Measurements from ENCODE around the gene ARHGAP6. TPM values are rescaled to one million over a fixed set of nuclear protein-coding genes. Genes with fewer than 3 reads are reported as not detected.

The ARHGAP6 gene
- total and polyA plus RNA-seq, 4 donors: 6.0 to 18.2 (median 12.3) TPM

DNA sequence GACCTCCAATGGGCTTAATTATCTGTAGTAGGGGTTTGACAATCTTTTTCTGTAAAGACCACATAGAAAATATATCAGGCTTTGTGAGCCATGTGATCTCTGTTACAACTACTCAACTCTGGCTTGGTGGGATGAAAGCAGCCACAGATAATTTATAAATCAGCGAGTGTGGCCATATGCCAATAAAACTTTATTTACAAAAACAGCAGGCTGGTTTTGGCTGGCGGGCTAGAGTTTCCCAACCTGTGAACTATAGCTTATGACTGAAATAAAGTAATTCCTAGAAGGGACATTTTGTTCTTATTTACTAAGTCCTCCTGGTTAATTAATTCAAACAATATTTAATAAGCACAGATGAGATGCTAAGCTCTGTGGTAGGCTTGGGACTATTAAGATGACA lies 408.4 kb downstream of the ARHGAP6 start:
- 76 to 85% methylated on average over 2 of the region's 2 CpGs for WGBS, 2 donors

DNA sequence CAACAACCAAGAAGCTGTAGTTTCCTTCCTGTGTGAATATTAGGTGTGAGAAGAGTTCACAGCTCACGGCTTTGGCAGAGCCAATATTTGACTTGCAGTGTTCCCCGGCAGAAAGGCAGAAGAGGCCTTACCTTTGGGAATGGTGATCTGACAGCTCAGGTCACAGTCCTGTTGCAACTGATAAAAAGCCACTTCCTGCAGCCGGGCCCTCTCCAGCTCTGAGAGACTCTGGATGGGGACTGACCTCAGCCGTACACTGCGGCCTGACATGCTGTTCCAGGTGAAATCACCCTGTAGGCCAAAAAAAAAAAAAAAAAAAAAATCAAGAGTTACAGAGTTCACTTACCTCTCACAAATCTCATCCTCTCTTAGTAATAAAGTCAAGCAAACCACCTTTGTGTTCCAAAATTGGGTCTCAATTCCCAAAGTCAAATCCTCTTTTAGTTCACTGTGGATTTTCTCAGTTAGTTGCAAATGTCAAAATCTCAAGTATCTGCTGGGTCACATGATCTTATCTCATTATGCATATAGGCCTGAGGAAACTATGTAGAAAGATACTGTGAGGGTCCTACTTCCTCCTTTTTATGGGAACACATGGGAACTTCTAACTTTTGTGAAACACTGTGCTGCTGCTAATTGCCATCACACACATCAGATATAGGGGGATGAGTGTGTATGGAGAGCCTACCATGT lies 411.2 kb downstream of the ARHGAP6 start:
- TF ChIP-seq, protein P1, sequence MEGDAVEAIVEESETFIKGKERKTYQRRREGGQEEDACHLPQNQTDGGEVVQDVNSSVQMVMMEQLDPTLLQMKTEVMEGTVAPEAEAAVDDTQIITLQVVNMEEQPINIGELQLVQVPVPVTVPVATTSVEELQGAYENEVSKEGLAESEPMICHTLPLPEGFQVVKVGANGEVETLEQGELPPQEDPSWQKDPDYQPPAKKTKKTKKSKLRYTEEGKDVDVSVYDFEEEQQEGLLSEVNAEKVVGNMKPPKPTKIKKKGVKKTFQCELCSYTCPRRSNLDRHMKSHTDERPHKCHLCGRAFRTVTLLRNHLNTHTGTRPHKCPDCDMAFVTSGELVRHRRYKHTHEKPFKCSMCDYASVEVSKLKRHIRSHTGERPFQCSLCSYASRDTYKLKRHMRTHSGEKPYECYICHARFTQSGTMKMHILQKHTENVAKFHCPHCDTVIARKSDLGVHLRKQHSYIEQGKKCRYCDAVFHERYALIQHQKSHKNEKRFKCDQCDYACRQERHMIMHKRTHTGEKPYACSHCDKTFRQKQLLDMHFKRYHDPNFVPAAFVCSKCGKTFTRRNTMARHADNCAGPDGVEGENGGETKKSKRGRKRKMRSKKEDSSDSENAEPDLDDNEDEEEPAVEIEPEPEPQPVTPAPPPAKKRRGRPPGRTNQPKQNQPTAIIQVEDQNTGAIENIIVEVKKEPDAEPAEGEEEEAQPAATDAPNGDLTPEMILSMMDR (IDR thresholded peaks at IDR 0.05; ENCODE audit: control extremely low read depth, extremely low read depth): no peak
- 53 to 73% methylated on average over 5 of the region's 5 CpGs for WGBS, 2 donors
- DNase-seq: no peak
- Histone ChIP-seq H3K36me3 (ENCODE audit: control insufficient read depth in 4 of 4, insufficient read depth in 4 of 4, low read length in 4 of 4) (no peaks in the 10 kb centered on the region), H3K27me3 (ENCODE audit: control insufficient read depth in 3 of 3, insufficient read depth in 3 of 3, low read length in 2 of 3) (peaks cover 0 to 13% (median 5%) of the 10 kb centered on the region in 3 donors), H3K4me1 (ENCODE audit: control insufficient read depth in 5 of 5, insufficient read depth in 5 of 5, low read length in 5 of 5) (peaks cover 0 to 2% (median 0%) of the 10 kb centered on the region in 5 donors), H3K4me3 (no peak overlapping the region), H3K27ac (ENCODE audit: low read depth in 1 of 2, low read length in 1 of 2) (no peak overlapping the region), H3K9me3 (ENCODE audit: control insufficient read depth in 4 of 4, insufficient read depth in 3 of 4, low read length in 3 of 4) (peaks cover 0 to 3% (median 0%) of the 10 kb centered on the region in 4 donors), H3K9ac (ENCODE audit: insufficient read depth in 1 of 2, low read length in 2 of 2) (no peak overlapping the region)
- no peak for ATAC-seq (ENCODE audit: insufficient read depth, low FRiP score)

More for the DNA sequence above, 408.4 kb downstream of the ARHGAP6 start:
- H3K27me3 ChIP-seq (ENCODE audit: control insufficient read depth in 3 of 3, insufficient read depth in 3 of 3, low read length in 2 of 3): peaks cover 5 to 15% (median 5%) of the 10 kb centered on the region in 3 donors
- no peak overlapping the region for H3K4me3 ChIP-seq
- DNase-seq (peak in 1 of 3 donors; percentile 37), ATAC-seq (ENCODE audit: insufficient read depth, low FRiP score) (no peak)
- peaks cover 0 to 1% (median 0%) of the 10 kb centered on the region in 4 donors for H3K9me3 ChIP-seq (ENCODE audit: control insufficient read depth in 4 of 4, insufficient read depth in 3 of 4, low read length in 3 of 4)
- H3K4me1 ChIP-seq (ENCODE audit: control insufficient read depth in 5 of 5, insufficient read depth in 5 of 5, low read length in 5 of 5): peaks cover 0 to under 1% (median 0%) of the 10 kb centered on the region in 5 donors
- no peaks in the 10 kb centered on the region for H3K36me3 ChIP-seq (ENCODE audit: control insufficient read depth in 4 of 4, insufficient read depth in 4 of 4, low read length in 4 of 4)
- H3K27ac ChIP-seq (ENCODE audit: low read depth in 1 of 2, low read length in 1 of 2): no peak overlapping the region
- H3K9ac ChIP-seq (ENCODE audit: insufficient read depth in 1 of 2, low read length in 2 of 2): no peak overlapping the region
- TF ChIP-seq, protein P1 (IDR thresholded peaks at IDR 0.05; ENCODE audit: control extremely low read depth, extremely low read depth): no peak

DNA sequence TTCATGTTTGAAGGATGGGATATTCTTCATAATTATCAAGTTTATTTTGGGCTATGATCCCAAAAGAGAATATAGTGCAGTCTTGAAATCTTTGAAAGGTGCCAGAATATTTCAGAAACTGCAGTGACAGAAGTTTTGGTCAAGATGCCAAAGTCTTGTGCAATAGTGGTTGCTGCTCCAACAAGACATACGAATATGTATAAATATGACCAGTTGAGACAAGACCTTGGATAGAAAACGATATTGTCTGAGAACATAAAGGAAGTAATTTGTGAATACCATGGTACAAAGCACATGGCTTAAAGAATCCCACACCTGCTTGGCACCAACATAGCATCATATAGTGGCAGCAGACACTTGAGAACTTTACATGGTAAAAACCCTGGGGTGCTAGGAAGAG lies 421.1 kb downstream of the ARHGAP6 start:
- ATAC-seq (ENCODE audit: insufficient read depth, low FRiP score): no peak
- peak; percentile 75 to 96 (median 94) for DNase-seq

More for the DNA sequence above, 421.1 kb downstream of the ARHGAP6 start:
- peaks cover 0 to 12% (median 12%) of the 10 kb centered on the region in 3 donors for H3K27me3 ChIP-seq (ENCODE audit: control insufficient read depth in 3 of 3, insufficient read depth in 3 of 3, low read length in 2 of 3)
- no peaks in the 10 kb centered on the region for H3K9me3 ChIP-seq (ENCODE audit: control insufficient read depth in 4 of 4, insufficient read depth in 3 of 4, low read length in 3 of 4)
- peaks cover 0 to 8% (median 0%) of the 10 kb centered on the region in 5 donors for H3K4me1 ChIP-seq (ENCODE audit: control insufficient read depth in 5 of 5, insufficient read depth in 5 of 5, low read length in 5 of 5)
- TF ChIP-seq, protein P1 (IDR thresholded peaks at IDR 0.05; ENCODE audit: control extremely low read depth, extremely low read depth): no peak
- H3K4me3 ChIP-seq: no peak overlapping the region
- H3K27ac ChIP-seq (ENCODE audit: low read depth in 1 of 2, low read length in 1 of 2): no peak overlapping the region
- H3K9ac ChIP-seq (ENCODE audit: insufficient read depth in 1 of 2, low read length in 2 of 2): no peak overlapping the region
- WGBS, 2 donors: 33 to 45% methylated on average over 2 of the region's 2 CpGs
- no peaks in the 10 kb centered on the region for H3K36me3 ChIP-seq (ENCODE audit: control insufficient read depth in 4 of 4, insufficient read depth in 4 of 4, low read length in 4 of 4)

Data from lung (tissue), 12 donors.